ENCODE results near the gene SFXN5. TPM values are rescaled to one million over a fixed set of nuclear protein-coding genes. Genes with fewer than 3 reads are reported as not detected.

The SFXN5 gene
- total RNA-seq, 1 donor from 2014 or later = 9.8 TPM

- Histone ChIP-seq H3K4me3 (no peak overlapping the region), H3K9me3 (no peaks in the 10 kb centered on the region), H3K27ac (no peak overlapping the region), H3K27me3 (no peaks in the 10 kb centered on the region), H3K4me1 (no peaks in the 10 kb centered on the region), H3K36me3 (no peaks in the 10 kb centered on the region)
- no peak for DNase-seq (ENCODE audit: extremely low spot score in 2 of 2)
- intact Hi-C loops (cut with DNase I) = no loop called here
- TF ChIP-seq POLR2A (IDR thresholded peaks at IDR 0.05) = no peak
- TF ChIP-seq POLR2AphosphoS5 (IDR thresholded peaks at IDR 0.05; ENCODE audit: insufficient read depth in 1 of 2, low read depth in 1 of 2) = no peak
These were observed 117.5 kb downstream of the SFXN5 start for GRCh38 chr2:72953976-72954375.

- H3K4me3 ChIP-seq = no peak overlapping the region
- no peaks in the 10 kb centered on the region for H3K27me3 ChIP-seq
- TF ChIP-seq POLR2A (IDR thresholded peaks at IDR 0.05) (no peak), POLR2AphosphoS5 (IDR thresholded peaks at IDR 0.05; ENCODE audit: insufficient read depth in 1 of 2, low read depth in 1 of 2) (no peak), CTCF (IDR thresholded peaks at IDR 0.05) (no peak)
- H3K27ac ChIP-seq = no peak overlapping the region
- no peak for DNase-seq (ENCODE audit: extremely low spot score in 2 of 2)
- H3K36me3 ChIP-seq = no peaks in the 10 kb centered on the region
- intact Hi-C loops (cut with DNase I) = no loop called here
- no peaks in the 10 kb centered on the region for H3K9me3 ChIP-seq
- no peaks in the 10 kb centered on the region for H3K4me1 ChIP-seq
These were observed 118.0 kb downstream of the SFXN5 start for GRCh38 chr2:72953528-72953927.

GRCh38 chr2:72952961-72953360 is 118.6 kb downstream of the SFXN5 start:
- TF ChIP-seq POLR2AphosphoS5 (IDR thresholded peaks at IDR 0.05; ENCODE audit: insufficient read depth in 1 of 2, low read depth in 1 of 2) = no peak
- no peak for TF ChIP-seq POLR2A (IDR thresholded peaks at IDR 0.05)
- no peak for TF ChIP-seq CTCF (IDR thresholded peaks at IDR 0.05)
- Histone ChIP-seq H3K4me3 (no peak overlapping the region), H3K27ac (no peak overlapping the region), H3K9me3 (no peaks in the 10 kb centered on the region), H3K27me3 (no peaks in the 10 kb centered on the region), H3K4me1 (no peaks in the 10 kb centered on the region), H3K36me3 (no peaks in the 10 kb centered on the region)
- no peak for DNase-seq (ENCODE audit: extremely low spot score in 2 of 2)
- intact Hi-C loops (cut with DNase I) = no loop called here

DNA sequence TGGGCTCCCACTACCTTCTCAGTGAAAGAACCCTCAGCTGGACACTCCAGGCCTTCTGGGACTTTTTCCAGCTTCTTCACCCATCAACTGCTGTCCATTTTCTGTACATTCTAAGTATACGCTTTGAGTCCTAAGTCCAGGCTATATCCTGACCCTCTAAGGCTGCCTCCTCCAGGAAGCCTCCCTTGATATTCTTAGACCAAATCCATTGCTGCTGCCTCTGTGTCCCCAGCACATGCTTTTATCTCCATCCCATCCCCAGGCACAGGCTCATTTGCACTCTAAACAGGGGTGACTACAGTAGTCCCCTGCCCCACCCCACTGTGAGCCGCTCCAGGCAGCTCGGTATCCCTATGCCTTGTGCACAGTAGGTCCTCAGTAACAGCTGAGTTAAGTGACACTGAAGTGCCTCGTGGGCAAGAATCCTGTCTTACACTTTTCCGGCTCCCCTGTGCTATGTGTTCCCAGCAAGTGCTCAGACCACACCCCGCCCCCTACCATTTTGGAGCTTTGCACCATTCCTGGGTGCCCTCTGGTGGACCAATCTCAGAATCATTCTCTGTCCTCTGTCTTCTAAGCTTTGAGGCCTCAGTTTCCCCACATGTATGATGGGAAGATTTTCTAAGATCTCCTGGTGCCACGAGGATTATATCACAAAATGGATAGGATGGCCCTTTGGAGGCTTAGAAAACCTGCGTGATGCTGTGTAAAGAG is 119.2 kb downstream of the SFXN5 start:
- H3K27ac ChIP-seq = no peak overlapping the region

GRCh38 chr2:72951303-72952095 is 120.0 kb downstream of the SFXN5 start:
- H3K4me1 ChIP-seq = no peaks in the 10 kb centered on the region
- H3K27ac ChIP-seq = no peak overlapping the region
- H3K9me3 ChIP-seq = no peaks in the 10 kb centered on the region
- no peaks in the 10 kb centered on the region for H3K27me3 ChIP-seq
- H3K36me3 ChIP-seq = no peaks in the 10 kb centered on the region
- no peak for DNase-seq (ENCODE audit: extremely low spot score in 2 of 2)
- intact Hi-C loops (cut with DNase I) = no loop called here
- TF ChIP-seq CTCF (IDR thresholded peaks at IDR 0.05) (no peak), POLR2AphosphoS5 (IDR thresholded peaks at IDR 0.05; ENCODE audit: insufficient read depth in 1 of 2, low read depth in 1 of 2) (no peak), POLR2A (IDR thresholded peaks at IDR 0.05) (no peak)
- no peak overlapping the region for H3K4me3 ChIP-seq

More for the DNA sequence above, 119.2 kb downstream of the SFXN5 start:
- Histone ChIP-seq H3K27me3 (no peaks in the 10 kb centered on the region), H3K9me3 (no peaks in the 10 kb centered on the region), H3K4me3 (no peak overlapping the region), H3K4me1 (no peaks in the 10 kb centered on the region), H3K36me3 (no peaks in the 10 kb centered on the region)
- intact Hi-C loops (cut with DNase I) = no loop called here
- no peak for DNase-seq (ENCODE audit: extremely low spot score in 2 of 2)
- TF ChIP-seq CTCF (IDR thresholded peaks at IDR 0.05) = no peak
- TF ChIP-seq POLR2A (IDR thresholded peaks at IDR 0.05) = no peak
- TF ChIP-seq POLR2AphosphoS5 (IDR thresholded peaks at IDR 0.05; ENCODE audit: insufficient read depth in 1 of 2, low read depth in 1 of 2) = no peak

Data from vagina (tissue), 2 donors.